Breast epithelium (tissue), 3 donors: ENCODE data around the gene DUSP22.

Source experiments
- POLR2A ChIP-seq: fragments of 450-650 bp; IDR thresholded peaks from one replicate; pipeline ENCODE4 v1.6.1; 2016; ENCODE audit warnings: antibody characterized with exemption, mild to moderate bottlenecking, moderate library complexity
- POLR2AphosphoS5 ChIP-seq, 3 donors: sonication (generic); formaldehyde crosslinking; IDR thresholded peaks; one replicate each; pipeline ENCODE4 v1.6.1; 2017; ENCODE audit warnings: antibody characterized with exemption in 3 of 3
- TF ChIP-seq, protein P1 (sequence below), 3 donors: fragments of 450-650 bp; IDR thresholded peaks; one replicate each; pipeline ENCODE4 v1.5.1; 2016 to 2017; ENCODE audit warnings: antibody characterized with exemption in 3 of 3, mild to moderate bottlenecking in 3 of 3, moderate library complexity in 3 of 3

DNA sequence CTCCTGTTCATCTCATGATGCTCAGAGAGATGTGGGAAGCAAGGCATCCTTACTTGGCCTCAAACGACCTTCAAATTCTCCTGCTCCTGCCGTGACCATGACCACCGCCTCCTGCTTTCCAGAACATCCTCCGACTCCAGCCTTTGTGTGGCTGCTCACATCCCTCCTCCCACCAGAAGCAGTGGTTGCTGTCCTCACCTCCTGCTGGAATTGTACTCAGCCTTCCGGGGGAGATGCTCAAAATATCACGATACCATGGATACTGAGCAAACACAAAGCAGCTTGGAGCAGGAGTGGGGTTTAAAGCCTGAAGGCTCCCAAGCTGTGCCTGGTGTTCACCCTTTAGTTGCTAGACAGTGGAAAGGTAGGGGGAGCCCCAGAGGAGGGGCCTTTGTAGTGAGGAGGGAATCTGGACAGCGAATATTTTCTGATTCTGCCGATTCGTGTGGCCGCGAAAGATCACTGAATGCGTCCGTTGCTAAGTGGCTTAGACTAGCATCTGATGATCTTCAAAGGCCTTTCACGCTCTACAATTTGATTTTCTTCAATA is 9.3 kb upstream of the DUSP22 start:
- TF ChIP-seq, protein P1, sequence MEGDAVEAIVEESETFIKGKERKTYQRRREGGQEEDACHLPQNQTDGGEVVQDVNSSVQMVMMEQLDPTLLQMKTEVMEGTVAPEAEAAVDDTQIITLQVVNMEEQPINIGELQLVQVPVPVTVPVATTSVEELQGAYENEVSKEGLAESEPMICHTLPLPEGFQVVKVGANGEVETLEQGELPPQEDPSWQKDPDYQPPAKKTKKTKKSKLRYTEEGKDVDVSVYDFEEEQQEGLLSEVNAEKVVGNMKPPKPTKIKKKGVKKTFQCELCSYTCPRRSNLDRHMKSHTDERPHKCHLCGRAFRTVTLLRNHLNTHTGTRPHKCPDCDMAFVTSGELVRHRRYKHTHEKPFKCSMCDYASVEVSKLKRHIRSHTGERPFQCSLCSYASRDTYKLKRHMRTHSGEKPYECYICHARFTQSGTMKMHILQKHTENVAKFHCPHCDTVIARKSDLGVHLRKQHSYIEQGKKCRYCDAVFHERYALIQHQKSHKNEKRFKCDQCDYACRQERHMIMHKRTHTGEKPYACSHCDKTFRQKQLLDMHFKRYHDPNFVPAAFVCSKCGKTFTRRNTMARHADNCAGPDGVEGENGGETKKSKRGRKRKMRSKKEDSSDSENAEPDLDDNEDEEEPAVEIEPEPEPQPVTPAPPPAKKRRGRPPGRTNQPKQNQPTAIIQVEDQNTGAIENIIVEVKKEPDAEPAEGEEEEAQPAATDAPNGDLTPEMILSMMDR (IDR thresholded peaks at IDR 0.05), result no peak
- TF ChIP-seq POLR2A (no peak), POLR2AphosphoS5 (IDR thresholded peaks at IDR 0.05) (no peak)
